ENCODE data around the gene SIRPG.

Gene SIRPG

GRCh38 chr20:1588533-1589460 lies 68.8 kb downstream of the SIRPG start:
- no peak for DNase-seq

DNA sequence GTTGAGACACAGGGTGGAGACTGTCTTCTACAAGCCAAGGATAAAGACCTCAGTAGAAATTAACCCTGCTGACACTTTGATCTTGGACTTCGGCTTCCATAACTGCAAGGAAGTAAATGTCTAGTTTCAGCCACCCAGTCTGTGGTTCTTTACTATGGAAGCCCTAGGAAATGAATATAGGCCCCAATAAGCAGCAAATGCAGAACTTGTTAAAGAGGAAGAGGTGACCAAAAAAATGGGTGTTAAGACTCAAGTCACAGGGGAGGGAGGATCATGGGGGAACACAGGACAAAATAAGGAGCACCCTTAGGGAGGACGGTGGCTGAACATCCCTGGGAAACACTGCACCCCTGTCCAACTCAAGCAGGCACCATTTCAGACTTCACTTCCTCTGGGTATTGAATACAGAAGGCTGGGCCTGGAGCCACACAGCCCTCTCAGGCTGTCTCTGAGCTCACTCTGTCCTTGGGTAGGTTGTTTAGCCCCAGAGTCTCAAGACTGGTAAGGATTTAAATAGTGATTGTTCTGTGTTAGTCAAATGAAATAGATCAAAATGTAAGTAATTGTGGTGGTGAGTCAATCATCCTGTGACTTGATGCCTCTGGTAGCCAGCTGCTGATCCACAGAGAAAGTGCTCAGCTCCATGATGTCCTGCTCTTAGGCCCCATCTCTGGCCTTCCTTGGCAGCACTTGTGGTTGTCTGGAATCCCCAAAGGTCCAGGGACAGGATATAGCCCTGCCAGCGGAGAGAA lies 69.6 kb downstream of the SIRPG start:
- no peak for DNase-seq

GRCh38 chr20:1579488-1579887 lies 78.1 kb downstream of the SIRPG start:
- no peak for DNase-seq
